Measurements from ENCODE around the gene SERPIND1.

DNA sequence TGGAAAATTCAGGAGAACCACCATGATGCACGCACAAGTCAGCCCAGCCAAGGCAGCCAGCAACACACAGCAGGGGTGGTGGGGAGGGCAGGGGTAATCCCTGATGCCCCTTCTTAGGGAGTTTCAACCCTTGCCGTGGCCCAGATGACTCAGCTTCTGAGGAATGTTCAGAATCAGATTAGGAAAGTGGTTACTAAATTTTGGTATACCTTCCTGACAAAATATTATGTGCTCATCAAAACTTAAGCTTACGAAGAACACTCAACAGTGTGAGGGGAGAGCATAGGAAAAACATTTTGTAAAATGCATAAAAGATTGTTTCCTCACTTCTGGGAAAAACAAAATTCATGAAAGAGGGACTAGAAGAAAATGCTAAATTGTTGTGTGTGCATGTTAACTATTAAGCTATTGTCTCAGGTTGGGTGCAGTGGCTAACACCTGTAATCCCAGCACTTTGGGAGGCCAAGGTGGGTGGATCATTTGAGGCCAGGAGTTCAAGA, 32.1 kb downstream of the SERPIND1 start:
- TF ChIP-seq EZH2 (optimal IDR thresholded peaks at IDR 0.05; ENCODE audit: low read depth, low read length) (no peak), EZH2phosphoT487 (IDR thresholded peaks at IDR 0.05; ENCODE audit: low read length) (no peak)
- TF ChIP-seq, protein P1, sequence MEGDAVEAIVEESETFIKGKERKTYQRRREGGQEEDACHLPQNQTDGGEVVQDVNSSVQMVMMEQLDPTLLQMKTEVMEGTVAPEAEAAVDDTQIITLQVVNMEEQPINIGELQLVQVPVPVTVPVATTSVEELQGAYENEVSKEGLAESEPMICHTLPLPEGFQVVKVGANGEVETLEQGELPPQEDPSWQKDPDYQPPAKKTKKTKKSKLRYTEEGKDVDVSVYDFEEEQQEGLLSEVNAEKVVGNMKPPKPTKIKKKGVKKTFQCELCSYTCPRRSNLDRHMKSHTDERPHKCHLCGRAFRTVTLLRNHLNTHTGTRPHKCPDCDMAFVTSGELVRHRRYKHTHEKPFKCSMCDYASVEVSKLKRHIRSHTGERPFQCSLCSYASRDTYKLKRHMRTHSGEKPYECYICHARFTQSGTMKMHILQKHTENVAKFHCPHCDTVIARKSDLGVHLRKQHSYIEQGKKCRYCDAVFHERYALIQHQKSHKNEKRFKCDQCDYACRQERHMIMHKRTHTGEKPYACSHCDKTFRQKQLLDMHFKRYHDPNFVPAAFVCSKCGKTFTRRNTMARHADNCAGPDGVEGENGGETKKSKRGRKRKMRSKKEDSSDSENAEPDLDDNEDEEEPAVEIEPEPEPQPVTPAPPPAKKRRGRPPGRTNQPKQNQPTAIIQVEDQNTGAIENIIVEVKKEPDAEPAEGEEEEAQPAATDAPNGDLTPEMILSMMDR (IDR thresholded peaks at IDR 0.05; ENCODE audit: low read length) = no peak
